Activated T-cell treated with anti-CD3 and anti-CD28 coated beads, Interleukin-2, amount 50 U/mL, for 1 hour (primary cell): ENCODE results near the gene CHMP4A.

ENCODE experiments used
- DNase-seq: peaks from one replicate; pipeline ENCODE4 v3.0.0-alpha.2; 2020

Gene CHMP4A

DNA sequence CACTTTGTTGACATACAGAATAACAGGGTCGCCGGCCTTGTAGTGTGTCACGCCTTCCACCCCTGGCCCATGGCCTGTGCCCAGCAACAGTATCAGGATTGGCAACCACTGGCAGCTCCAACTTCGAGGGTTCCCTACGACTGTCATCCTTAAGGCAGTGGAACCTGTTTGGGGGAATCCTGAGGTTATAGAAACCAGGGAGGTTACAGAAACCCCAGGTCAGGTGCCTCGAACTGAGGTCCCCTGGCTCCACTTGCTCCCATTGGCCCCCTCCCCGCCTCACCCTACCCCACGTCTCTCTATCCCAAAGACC, 18.5 kb downstream of the CHMP4A start:
- DNase-seq, result no peak

GRCh38 chr14:24194186-24194872, 19.0 kb downstream of the CHMP4A start:
- DNase-seq, result no peak

GRCh38 chr14:24192933-24193332, 20.4 kb downstream of the CHMP4A start:
- no peak for DNase-seq

- no peak for DNase-seq
Observed at GRCh38 chr14:24190416-24190815, 22.9 kb downstream of the CHMP4A start.

- no peak for DNase-seq
Observed at GRCh38 chr14:24189460-24189859, 23.8 kb downstream of the CHMP4A start.

DNA sequence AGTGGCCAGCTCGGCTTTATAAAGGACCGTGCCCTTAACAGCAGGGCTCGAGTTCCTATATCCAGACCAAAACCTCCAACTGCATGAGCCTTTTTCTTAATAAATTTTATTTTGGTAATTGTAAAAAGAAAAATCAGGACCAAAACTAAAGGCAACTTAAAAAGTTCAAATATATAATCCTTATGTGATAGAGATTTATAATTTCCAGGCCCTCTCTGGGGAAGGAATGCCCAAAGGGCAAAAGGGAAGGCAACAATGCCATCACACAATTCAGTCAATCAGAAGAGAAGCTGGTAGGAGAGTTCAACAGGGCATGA, 24.3 kb downstream of the CHMP4A start:
- no peak for DNase-seq

DNA sequence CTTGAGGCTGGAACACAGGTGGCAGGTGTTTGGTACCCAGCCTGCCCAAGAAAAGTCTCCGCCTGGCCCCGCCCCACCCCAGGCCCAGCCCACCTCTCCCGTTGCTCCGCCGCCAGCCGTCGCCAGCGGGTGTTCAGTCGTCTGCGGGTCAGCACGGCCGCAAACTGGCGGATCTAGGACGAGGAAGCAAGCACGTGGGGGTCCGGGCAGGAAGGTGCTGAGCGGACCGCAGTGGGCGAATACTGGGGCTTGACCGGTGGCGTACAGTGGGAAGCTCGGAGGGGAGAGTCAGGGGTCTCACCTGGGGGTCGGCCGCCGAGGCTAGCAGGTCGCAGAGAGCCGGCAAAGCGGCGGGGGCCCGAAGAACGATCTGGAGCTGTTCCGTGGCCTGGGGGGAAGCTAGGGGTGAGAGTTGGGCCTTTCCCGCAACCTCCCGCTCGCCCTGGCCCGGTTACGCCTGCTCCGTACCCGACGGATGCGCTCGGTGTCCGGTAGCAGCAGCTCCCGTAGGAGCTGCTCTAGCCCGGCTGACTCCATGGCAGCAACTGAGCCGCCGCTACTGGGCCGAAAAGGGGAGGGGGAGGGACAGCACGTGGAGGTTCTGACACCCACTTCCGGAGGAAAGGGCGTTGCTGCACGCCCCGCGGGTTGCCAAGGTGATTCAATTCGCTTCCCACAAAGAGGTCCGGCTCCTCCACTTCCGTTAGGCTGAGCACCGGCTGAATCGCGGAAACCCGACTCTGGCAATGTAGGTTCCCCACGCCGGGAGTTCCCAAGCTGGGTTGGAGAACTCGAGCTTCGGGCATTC, 24.8 kb downstream of the CHMP4A start, which contains the start of gene IPO4:
IPO4 (minus strand) TSS at position 566 of the 808 bp plus-strand sequence; CDS start at position 537, 29 bp downstream.
- DNase-seq, result peak; percentile 89

DNA sequence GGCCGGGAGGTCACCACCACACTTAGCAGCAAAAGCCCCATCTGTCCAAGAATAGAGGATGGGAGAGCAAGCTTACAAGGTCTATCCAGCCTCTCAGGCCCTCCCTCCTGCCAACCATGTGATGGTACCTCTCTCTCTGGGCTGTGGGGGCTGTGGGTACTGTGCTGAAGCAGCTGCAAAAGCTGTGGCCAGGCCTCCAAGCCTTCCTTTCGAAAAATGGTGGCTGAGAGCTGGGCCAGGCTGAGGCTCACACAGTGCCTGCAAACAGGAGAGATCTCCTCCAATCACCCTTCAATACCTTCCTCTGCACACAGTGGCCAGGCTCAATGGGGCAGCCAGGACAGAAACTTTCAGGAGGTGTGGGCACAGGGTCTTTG, 25.8 kb downstream of the CHMP4A start:
- DNase-seq, result no peak

- DNase-seq, result no peak
Observed at GRCh38 chr14:24186831-24187538, 26.3 kb downstream of the CHMP4A start.

- DNase-seq, result no peak
Observed at GRCh38 chr14:24185741-24186140, 27.5 kb downstream of the CHMP4A start.

GRCh38 chr14:24185026-24185425, 28.3 kb downstream of the CHMP4A start:
- no peak for DNase-seq

GRCh38 chr14:24184104-24184970, 29.0 kb downstream of the CHMP4A start:
- no peak for DNase-seq

- no peak for DNase-seq
Observed at GRCh38 chr14:24183014-24183481, 30.2 kb downstream of the CHMP4A start.

DNA sequence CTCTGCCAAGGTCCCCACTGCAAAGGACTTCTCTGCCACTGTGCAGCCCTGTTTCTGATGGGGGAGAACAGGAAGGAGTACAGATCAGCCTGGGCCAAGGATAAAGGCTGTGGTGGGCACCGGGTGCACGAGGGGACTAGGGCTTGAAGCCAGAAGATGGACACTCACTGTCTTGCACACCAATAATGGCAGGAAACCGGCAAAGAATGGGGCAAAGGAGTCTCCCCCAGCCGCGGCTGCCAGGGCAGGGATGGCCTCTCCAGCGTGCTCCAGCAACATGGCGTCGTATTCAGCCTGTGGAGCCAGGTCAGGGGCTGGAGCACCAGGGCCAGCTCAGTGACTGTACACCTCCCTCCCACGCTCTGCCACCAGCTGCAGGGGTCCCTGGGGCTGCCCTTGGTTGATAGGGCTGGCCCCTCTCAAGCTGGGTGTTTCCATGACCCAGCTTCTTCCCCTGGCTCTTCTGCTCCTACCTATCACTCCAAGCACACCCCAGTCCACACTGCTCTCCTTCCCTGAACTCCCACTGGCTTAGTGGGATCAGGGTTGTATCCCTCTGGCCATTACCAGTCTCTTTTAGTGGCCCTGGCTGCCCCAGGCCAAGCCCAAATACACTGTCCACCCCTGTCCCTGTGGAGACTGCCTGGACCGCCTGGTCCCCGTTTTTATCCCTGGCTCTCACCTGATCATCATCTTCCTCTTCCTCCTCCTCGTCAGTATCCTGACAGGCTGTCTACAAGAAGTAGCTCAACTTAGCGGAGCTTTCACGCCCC, 31.0 kb downstream of the CHMP4A start:
- no peak for DNase-seq

GRCh38 chr14:24181371-24182077, 31.8 kb downstream of the CHMP4A start:
- no peak for DNase-seq

DNA sequence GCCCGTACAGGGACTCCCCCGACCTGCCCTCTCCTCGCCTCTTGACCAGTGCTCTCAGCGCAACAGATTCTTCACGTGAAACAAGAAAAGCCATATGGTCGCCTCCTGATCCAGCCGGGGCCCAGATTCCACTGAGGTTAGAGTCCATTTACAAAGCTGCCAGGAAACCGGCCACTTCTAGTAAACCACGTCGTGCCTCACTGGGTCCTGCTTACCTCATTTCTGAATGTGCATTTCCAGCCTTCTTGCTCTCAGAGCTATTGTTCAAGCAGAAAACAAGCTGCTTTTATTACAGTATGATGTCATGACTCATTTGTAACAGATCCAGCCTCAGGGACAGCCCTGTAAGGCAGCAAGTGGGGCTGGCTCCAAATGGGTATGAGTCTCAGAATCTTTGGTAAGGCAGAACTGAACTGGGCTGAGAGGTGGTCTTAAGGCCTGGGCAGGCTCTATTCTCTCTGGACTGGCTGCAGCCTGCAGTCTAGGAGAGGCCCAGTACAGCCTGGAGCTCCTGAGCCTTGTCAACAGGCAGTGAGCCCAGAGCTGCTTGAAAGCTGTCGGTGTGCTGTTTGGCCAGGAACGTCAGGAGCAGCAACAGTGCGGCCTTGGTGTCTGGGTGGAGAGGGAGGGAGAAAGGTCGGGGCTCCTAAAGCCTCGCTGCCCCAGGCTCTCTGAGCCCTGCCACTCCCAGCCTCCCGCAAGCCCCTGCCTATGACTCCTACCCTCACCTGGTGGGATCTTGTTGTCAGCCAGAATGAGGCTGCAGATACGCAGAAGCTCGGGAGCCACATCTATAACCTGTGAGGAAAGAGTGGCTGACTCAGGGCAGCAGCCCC, 33.1 kb downstream of the CHMP4A start:
- no peak for DNase-seq

DNA sequence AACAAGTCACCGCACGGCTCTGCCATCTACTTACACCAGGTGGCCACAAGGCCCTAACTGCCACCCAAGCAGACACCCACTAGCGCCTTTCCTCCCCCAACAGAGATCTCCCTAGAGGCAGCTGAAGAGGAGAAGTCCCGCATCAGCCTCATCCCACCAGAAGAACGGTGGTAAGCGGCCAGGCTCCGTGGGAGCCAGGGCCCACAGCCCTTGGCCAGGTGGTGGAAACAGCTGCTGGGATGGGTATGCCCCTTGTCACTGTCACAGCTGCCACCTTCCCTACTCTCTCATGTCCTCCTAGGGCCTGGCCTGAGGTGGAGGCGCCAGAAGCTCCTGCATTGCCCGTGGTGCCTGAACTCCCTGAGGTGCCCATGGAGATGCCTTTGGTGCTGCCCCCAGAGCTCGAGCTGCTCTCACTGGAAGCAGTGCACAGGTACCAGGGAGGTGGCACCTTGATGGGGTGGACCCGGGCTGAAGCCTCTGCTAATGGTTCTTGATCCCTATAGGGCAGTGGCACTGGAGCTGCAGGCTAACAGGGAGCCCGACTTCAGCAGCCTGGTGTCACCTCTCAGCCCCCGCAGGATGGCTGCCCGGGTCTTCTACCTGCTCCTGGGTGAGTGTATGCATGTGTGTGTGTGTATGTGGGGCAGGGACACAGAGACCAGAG, 33.9 kb downstream of the CHMP4A start:
- no peak for DNase-seq

DNA sequence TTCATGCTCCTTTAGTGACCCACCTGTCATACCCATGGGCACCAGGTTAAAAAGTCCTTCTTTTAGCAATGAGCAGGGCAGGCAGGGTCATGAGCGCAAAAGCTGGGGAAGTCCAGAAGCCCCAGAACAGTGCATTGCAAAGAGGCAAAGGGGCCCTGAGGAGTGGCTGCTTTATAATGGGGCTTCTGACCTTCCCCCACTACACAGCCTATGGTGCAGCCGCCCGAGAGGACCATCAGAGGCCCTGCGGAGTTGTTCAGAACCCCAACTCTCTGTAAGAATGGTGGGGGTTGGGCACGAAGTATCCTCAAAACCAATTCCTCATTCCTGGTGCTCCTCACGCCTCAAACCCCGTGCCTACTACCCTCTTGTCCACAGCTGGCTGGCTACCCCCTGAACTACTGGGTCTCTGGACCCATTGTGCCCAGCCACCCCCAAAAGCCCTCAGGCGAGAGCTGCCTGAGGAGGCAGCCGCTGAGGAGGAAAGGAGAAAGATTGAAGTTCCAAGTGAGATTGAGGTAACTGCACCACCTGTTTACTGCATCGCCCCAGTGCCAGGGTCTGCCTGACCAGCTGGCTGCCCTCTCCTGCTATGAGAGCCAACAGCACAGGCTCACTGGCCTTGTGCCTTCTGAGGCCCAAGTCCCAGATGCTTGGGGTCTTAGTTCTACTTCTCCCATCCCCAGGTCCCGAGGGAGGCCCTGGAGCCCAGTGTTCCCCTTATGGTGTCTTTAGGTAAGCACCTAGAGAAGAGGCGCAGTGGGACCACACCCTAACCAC, 34.7 kb downstream of the CHMP4A start:
- no peak for DNase-seq

DNA sequence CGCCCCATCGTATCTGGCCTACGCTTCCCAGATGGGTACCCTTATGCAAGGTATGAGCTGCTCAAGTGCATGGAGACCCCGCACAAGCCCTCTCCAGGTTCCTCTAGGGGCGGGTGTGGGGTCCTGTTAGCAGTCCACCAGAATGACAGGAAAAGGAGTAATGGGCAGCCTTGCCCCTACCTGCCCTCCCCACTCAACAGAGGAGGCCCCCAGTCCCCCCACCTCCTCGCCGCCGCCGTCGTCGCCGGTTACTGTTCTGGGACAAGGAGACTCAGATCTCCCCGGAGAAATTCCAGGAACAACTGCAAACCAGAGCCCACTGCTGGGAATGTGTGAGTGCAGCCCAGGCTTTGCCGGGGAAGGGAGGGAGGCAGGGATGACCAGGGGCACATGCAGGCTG, 35.4 kb downstream of the CHMP4A start:
- DNase-seq, result no peak
